Measurements from ENCODE around the gene FIP1L1. TPM values are rescaled to one million over a fixed set of nuclear protein-coding genes. Genes with fewer than 3 reads are reported as not detected.

FIP1L1 gene
- total RNA-seq, 1 experiment from 2014 or later: 68.0 TPM

- Histone ChIP-seq H2AK5ac (ENCODE audit: insufficient read length, low read length) (no peak overlapping the region), H2BK12ac (ENCODE audit: insufficient read length, low read depth, low read length) (no peak overlapping the region), H4K91ac (ENCODE audit: insufficient read length, low read depth, low read length) (no peak overlapping the region), H3K4ac (ENCODE audit: low read depth, low read length) (no peak overlapping the region), H2BK5ac (ENCODE audit: insufficient read length, low read length) (no peak overlapping the region), H3K79me2 (ENCODE audit: insufficient read depth, low read length) (no peaks in the 10 kb centered on the region), H3K56ac (ENCODE audit: insufficient read length, low read depth, low read length) (no peak overlapping the region), H3K27me3 (ENCODE audit: insufficient read depth, low read length) (no peaks in the 10 kb centered on the region), H3K23ac (ENCODE audit: insufficient read length, low read depth, low read length) (no peak overlapping the region), H3K14ac (ENCODE audit: insufficient read depth, low read length) (no peak overlapping the region), H4K8ac (replicated peaks; ENCODE audit: insufficient read length, low read depth, low read length) (no peak overlapping the region), H3T11ph (ENCODE audit: low read length) (no peak overlapping the region), H4K20me1 (ENCODE audit: control insufficient read depth, insufficient read depth, insufficient read length) (no peaks in the 10 kb centered on the region), H3K4me1 (ENCODE audit: insufficient read depth, low read length) (no peaks in the 10 kb centered on the region), H3K9me3 (ENCODE audit: control insufficient read depth, low read depth, low read length) (no peaks in the 10 kb centered on the region), H2BK20ac (ENCODE audit: low read depth, low read length, poor library complexity, severe bottlenecking) (no peak overlapping the region), H2BK120ac (ENCODE audit: low read depth, low read length, poor library complexity, severe bottlenecking) (no peak overlapping the region), H3K4me2 (ENCODE audit: insufficient read depth, insufficient read length, low read length) (no peak overlapping the region), H3K27ac (ENCODE audit: insufficient read length, low read depth, low read length) (no peak overlapping the region), H3K23me2 (ENCODE audit: insufficient read length, low read depth, low read length, poor library complexity, severe bottlenecking) (no peaks in the 10 kb centered on the region), H4K5ac (ENCODE audit: insufficient read length, low read depth, low read length) (no peak overlapping the region), H3K79me1 (ENCODE audit: insufficient read depth, low read depth, low read length, poor library complexity, severe bottlenecking) (no peaks in the 10 kb centered on the region), H3K9ac (ENCODE audit: extremely low read depth, insufficient read length, low read length) (no peak overlapping the region), H2AFZ (ENCODE audit: low read length) (no peak overlapping the region), H2BK15ac (ENCODE audit: low read depth, low read length) (no peak overlapping the region), H3K18ac (ENCODE audit: insufficient read length, low read depth, low read length) (no peak overlapping the region)
- no peaks in the 10 kb centered on the region for H3K9me3 Mint-ChIP-seq
- H3K4me1 Mint-ChIP-seq: no peaks in the 10 kb centered on the region
- WGBS (ENCODE audit: extremely low coverage, insufficient read length, low lambda C conversion rate): no CpG with 5 or more reads among the region's 5 CpGs
- H3K27ac Mint-ChIP-seq: no peak overlapping the region
- DNase-seq: no peak
- no peaks in the 10 kb centered on the region for H3K27me3 Mint-ChIP-seq (ENCODE audit: low read depth)
- no peak for TF ChIP-seq CTCF (conservative IDR thresholded peaks at IDR 0.05)
- H3K36me3 Mint-ChIP-seq (ENCODE audit: insufficient read depth in 1 of 3, low read depth in 3 of 3): no peaks in the 10 kb centered on the region
- no peak overlapping the region for H3K4me3 Mint-ChIP-seq
Observed at GRCh38 chr4:53510321-53510720, 132.9 kb downstream of the FIP1L1 start.

Other genes starting within 250 kb of the FIP1L1 start
- 10.1 TPM in 2 replicates for gene SCFD2, start 11.6 kb upstream of the FIP1L1 start, total RNA-seq (2021)
- gene LNX1, start 213.8 kb downstream of the FIP1L1 start, total RNA-seq (2021): 1.7 and 2.1 TPM in 2 replicates

Measured in H9 (cell line).